GM10847 (cell line): ENCODE measurements around the gene LRRC26.

Experiments
- POLR2A ChIP-seq: IDR thresholded peaks from 2 replicates; pipeline ENCODE4 v1.6.1; 2011; ENCODE audit not compliant: insufficient read length; ENCODE audit errors: extremely low read depth

The LRRC26 gene

DNA sequence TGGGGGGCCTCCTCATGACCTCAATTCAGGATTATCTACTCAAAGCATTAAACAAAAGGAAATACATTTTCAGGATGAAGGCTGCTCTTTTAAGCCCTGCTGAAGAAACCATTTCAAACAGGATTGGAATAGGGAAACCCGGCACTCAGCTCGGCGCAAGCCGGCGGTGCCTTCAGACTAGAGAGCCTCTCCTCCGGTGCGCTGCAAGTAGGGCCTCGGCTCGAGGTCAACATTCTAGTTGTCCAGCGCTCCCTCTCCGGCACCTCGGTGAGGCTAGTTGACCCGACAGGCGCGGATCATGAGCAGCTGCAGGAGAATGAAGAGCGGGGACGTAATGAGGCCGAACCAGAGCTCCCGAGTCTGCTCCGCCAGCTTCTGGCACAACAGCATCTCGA, 34.9 kb upstream of the LRRC26 start:
- no peak for TF ChIP-seq POLR2A

DNA sequence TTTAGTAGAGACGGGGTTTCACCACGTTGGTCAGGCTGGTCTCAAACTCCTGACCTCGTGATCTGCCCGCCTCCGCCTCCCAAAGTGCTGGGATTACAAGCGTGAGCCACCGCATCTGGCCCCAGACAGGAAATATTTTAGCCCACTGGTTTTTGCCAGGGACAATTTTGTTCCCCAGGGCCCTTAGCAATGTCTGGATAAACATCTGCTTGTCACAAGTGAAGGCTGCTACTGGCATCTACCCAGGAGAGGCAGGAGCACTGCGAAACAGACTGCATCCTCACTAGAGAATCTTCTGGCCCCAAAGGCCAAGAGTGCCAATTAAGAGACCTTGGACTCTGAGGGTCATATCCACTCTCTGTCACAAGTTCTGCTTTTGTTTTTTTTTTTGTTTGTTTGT, 33.1 kb upstream of the LRRC26 start:
- TF ChIP-seq POLR2A = no peak

DNA sequence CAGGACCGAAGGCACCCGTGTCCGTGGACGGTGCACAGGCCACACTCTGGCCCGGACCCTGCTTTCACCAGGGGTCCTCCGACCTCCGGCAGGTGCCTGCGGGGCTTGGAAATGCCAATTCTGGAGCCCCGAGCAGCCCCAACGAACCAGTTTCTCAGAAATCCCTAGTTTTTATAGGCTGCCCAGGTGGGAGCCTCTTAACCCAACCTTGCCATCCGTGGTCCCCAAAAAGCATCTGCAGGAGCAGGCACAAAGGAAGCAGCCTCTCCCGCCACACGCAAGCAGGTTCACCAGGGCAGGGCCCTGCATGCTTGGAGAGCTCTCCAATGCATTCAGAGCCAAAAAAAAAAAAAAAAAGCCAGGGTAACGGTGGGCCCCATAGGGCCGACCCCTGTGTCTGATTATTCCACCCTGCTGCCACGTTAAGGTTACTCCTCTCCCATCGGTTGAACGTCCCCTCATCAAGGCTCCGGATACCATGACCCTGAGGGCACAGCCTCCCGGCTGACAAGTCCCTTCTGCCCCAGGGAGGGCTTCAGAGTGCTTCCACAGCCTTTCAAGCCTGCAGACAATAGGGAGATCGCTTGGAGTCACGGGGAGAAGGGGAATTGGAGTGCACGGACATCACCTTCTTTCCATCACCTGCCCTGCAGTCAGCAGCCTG, 31.5 kb upstream of the LRRC26 start:
- TF ChIP-seq POLR2A = no peak

DNA sequence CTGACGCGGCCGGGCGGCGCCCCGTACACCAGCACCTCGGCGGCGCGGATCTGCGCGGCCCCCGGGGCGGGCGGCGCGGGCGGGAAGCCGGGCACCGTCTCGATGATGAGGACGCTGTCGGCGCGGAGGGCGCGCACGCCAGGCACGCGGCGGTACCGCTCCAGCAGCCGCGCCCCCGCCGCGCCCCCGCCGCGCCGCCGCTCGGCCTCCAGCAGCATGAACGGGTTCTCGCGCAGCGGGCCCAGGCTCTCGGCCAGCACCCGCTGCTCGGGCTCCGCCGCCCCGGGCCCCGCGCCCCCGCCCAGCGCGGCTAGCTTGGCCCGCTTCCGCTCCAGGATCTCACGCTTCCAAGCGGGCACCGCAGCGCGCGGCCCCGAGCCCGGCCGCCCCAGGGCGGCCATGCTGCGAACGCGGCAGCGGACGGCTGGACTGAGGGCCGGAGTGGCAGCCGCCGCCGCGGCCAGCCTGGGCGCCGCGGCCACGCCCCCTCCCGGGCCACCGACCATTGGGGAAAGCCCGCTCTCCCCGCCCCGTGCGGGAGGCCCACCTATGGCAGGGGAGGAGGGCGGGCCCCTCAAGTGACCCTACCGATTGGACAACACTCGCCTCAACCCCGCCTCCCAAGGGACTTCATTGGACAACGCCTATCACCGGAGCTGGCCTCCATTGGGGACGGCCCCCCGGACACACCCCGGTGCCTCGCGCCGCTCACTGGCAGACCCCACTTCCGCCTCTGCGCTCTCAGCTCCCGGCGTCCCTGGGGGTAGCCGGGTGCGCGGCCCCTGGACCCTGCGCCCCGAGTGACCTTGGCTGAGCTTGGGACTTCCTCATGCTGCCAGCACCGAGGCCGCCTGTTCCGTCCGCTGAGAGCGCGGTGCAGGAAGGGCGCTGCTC, 30.7 kb upstream of the LRRC26 start, which contains the start of gene TPRN:
Gene TPRN (minus strand): TSS at position 431 of the 894 bp plus-strand sequence. CDS start 30 bp downstream, at position 401.
- peak; percentile 90 for TF ChIP-seq POLR2A

DNA sequence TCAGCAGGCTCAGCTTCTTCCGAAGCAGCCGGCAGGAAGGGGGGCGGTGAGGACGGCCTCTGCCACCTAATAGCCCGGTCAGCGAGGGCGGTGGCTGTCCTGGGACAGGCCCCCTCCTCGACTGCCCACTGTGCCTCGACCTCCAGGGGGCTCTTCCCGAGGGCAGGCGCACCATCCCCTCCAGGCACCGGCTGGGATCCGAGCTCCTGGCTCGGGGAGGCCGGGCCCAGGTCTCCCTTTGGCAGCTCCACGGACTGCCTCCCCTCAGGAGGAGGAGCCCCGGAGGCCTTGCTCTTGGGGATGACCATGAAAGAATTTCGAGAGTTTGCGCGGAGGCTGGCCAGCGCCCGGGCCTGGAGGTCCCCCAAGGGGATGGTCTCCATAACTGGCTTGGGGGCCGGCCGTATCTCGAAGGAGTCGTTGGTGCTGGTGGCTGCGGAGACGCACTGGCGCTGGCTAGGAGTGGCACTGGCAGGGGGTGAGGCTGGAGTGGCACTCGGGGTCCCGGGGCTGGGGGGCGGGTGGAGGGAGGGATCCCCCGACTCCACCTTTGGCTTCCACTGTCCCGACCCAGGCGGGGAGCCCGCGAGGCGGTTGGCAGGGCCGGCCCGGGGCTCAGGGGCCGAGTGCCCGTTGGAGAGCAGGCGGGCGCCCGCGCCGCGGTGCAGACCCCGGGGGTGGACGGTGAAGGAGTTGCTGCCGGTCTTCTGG, 29.7 kb upstream of the LRRC26 start:
- TF ChIP-seq POLR2A = no peak

DNA sequence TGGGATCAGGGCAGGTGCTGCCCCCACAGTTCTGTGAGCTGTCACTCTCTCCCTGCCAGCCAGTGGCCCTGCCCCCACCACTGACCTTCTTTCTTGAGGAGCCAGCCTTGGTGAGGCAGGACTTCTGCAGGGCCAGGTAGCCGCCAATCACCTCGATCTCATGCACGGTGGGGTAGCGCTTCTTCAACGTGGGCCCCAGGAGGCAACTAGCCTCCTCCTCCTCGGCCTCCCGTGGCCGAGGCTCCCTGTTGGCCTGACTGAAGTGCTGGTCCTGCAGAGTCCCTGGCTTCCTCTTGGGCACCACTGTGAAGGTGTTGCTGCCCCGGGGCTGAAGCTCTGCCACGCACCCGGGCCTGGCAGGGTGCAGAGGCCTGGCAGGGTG, 29.0 kb upstream of the LRRC26 start:
- TF ChIP-seq POLR2A = no peak

DNA sequence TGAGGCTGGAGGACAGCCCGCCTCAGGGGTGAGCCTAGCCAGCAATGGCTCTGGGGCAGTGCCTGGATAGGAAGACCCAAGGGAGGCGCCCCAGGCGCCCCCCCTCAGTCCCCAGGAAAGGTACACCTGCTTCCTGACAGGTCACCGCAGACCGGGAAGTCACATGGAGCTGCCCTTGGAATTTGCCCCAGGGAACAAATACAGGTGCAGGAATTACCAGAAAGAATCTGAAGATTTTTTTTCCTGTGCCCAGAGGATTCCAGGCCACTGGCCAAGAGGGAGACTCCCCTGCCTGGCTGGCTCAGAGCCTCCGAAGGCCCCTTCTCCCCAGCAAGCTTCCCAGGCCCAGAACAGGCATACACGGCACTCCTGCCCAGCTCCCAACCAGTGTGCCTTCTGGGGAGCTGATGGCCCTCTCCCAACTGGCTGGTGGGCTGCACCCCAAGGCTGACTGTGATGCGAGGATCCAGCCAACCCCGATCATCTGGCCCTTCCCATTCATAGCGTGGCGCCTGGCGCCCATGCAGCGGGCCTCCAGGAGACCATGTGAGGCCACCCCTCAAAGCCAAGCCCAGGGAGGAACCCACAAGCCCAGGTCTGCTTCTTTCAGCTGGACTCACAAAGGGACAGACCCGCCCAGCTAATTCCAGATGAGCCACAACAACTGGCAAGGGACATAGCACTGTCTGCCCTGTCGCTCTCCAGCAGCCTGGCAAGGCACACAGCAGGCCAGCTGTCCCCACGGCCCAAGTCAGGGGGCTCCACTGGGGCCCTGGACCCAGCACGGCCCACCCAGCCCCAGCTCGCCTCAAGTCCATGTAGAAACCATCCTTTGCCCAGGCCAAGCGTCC, 28.4 kb upstream of the LRRC26 start:
- no peak for TF ChIP-seq POLR2A

DNA sequence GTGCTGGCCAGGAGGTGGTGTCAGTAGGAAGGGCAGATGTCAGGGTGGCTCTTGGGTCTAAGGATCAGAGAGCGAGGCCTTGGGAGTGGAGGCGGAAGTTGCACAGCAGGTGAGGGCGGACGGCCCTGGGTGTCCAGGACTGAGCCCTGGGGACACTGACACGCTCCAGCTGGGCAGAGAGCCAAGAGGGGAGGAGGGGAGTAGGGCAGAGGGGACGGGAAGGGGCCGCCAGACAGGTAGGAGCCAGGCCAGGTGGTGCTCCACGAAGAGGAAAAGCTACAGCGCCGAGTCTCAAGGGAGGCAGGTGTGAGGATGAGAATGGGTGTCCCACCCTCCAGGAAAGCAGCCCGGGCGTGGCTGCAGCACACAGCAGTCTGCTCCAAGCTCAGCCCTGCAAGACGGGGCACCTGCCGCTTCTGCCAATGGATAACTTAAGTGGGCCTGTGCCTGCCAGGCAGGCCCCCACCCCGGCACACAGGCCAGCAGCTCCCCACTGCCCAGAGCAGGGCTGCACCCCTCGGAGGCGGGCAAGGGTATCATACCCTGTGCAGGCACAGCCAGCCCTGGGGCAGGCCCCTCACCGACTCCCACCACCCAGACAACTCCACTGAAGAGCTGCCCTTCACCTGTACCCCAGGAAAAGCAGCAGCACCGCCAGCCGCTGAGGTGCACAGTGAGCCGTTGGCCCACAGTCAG, 25.8 kb upstream of the LRRC26 start:
- no peak for TF ChIP-seq POLR2A

DNA sequence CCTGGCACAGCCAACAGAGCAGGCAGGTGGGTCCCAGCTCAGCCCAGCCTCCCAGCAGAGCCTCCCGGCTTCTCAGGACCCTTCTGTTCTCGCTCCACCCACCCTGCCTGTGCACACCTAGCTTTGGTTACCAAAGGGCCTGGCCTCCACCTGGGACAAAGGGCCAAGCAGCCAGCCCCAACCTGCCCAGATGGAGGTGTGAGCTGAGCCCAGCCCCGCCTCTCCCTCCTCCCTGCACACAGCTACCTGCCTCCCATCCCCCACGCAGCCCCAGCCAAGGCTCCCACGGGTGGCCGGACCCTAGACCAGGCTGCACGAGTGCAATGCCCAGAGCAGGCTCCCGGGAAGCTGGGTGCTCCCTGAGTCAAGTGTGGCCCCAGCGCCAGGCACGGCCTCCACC, 25.1 kb upstream of the LRRC26 start:
- TF ChIP-seq POLR2A = no peak

DNA sequence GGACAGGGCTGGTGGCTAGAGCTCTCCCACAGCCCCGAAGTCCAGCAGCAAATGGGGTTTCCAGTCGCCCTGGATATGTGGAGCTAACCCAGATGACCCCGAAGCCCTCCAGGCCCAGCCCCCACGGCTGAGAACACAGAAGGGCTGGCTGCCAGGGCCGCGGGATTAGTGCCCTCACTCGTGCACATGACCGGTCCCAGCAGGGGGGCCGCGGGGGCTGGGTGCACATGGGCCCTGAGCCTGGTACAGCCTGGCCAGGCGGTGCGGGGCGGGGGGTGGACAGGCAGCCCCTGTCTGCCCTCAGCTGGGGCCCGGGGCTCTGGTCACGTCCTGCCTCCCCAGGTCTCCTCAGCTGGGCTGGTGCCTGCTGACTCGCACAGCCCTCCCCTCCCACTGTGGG, 24.5 kb upstream of the LRRC26 start:
- TF ChIP-seq POLR2A = no peak

DNA sequence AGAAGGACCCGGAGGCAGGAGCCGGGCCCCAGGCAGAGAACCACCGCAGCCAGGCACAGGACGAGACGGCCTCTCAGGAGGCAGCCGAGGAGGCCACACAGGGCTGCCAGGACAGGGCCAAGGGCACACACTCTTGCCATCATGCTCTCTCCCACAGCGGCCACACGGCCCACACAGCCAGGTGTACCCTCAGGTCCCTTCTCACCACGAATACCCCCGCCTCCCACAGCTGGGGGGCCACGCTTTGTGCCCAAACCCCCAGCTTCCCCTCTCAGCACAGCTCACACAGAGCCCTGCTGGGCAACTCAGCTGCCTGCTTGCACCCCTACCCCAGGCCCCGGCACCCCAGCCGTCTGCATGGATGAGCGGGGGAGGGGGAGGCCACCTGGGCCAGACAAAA, 23.9 kb upstream of the LRRC26 start:
- TF ChIP-seq POLR2A = no peak

DNA sequence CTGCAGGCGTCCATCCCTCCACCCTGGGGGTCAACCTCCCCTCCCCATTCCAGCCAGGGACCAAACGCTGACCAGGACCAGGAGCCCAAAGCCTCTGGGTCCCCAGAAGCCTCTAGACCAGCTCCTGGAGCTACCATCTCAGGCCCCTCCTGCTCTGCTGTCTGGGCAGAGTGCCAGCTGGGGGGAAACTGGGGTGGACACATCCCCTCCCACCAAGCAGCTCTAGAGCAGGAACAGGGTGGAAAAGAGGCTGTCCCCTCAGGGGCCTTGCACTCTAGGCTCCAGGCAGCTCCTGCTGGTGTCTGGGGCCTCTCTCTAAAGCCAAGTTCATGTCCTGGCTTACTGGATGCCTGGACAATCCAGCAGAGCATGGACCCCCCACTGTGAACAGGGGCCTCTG, 23.0 kb upstream of the LRRC26 start:
- TF ChIP-seq POLR2A = no peak

DNA sequence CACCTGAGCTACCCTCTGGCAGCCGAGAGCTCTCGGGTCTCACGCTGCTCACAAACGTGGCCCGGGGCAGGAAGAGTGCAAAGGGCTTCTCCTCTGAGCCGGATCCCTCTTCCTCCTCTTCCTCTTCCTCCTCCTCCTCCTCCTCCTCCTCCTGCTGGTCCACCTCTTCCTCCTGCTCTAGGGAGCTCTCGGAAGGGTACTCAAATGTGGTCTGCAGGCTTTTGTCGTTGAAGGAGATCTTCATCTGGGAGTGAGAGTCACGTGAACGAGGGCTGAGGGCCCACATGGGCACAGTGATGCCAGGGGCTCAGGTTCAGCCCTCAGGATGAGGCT, 22.6 kb upstream of the LRRC26 start:
- TF ChIP-seq POLR2A = no peak

DNA sequence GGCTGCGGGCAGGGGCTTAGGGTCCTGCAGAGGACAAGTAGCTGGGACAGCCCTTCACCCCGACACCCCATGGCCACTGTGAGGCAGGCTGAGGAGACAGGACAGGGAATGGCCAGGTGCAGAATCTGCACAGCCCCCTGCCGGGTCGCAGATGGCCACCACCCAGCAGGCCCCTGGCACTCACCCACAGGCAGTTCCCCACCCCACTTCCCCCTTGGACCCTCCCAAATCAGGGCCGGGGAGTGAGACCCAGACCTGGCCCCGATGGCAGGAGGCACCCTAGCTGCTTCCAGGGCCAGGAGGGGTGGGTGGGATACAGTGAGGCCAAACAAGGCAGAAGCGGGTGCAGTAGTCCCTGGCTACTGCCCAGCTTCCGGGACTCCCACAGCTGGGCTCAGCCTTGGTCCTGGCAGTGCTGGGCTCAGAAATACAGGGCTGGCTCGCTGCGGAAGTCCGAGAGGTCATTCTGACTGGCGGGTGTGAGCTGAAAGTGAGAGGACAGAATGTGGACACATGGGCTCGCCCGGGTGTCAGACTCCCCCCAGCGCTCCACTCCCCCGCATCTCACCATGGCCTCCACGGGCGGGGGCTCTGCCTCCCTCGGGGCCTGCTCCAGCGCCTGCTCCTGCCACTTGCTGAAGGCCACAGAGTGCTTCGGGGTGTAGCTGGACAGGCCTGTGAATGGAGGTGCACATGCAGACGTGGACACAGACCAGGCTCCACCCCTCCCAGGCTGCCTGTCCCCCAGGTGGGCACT, 22.0 kb upstream of the LRRC26 start:
- no peak for TF ChIP-seq POLR2A
